BLaER1 (cell line): ENCODE results near the gene RNF19B.
A peak's percentile ranks its signal among the peaks of the same experiment; 100 is the strongest.

Experiments
- H3K27ac ChIP-seq: shearing (Covaris generic); formaldehyde crosslinking; 2 replicates; pipeline ENCODE4 v1.8.1; 2022
- H3K27me3 ChIP-seq: shearing (Covaris generic); formaldehyde crosslinking; 2 replicates; pipeline ENCODE4 v1.8.1; 2022
- H3K36me3 ChIP-seq: shearing (Covaris generic); formaldehyde crosslinking; 2 replicates; pipeline ENCODE4 v1.8.1; 2022
- H3K4me1 ChIP-seq: shearing (Covaris generic); formaldehyde crosslinking; 2 replicates; pipeline ENCODE4 v1.8.1; 2022
- H3K4me2 ChIP-seq: shearing (Covaris generic); formaldehyde crosslinking; 2 replicates; pipeline ENCODE4 v1.8.1; 2022
- H3K4me3 ChIP-seq: shearing (Covaris generic); formaldehyde crosslinking; 2 replicates; pipeline ENCODE4 v1.8.1; 2022
- H3K9ac ChIP-seq: shearing (Covaris generic); formaldehyde crosslinking; 2 replicates; pipeline ENCODE4 v1.8.1; 2022
- H3K9me3 ChIP-seq: shearing (Covaris generic); formaldehyde crosslinking; 2 replicates; pipeline ENCODE4 v1.8.1; 2022
- H4K20me1 ChIP-seq: shearing (Covaris generic); formaldehyde crosslinking; 2 replicates; pipeline ENCODE4 v1.8.1; 2022
- Cebpa-rat ChIP-seq: shearing (Covaris generic); IDR thresholded peaks from 2 replicates; pipeline ENCODE4 v1.8.1; 2022

Gene RNF19B

DNA sequence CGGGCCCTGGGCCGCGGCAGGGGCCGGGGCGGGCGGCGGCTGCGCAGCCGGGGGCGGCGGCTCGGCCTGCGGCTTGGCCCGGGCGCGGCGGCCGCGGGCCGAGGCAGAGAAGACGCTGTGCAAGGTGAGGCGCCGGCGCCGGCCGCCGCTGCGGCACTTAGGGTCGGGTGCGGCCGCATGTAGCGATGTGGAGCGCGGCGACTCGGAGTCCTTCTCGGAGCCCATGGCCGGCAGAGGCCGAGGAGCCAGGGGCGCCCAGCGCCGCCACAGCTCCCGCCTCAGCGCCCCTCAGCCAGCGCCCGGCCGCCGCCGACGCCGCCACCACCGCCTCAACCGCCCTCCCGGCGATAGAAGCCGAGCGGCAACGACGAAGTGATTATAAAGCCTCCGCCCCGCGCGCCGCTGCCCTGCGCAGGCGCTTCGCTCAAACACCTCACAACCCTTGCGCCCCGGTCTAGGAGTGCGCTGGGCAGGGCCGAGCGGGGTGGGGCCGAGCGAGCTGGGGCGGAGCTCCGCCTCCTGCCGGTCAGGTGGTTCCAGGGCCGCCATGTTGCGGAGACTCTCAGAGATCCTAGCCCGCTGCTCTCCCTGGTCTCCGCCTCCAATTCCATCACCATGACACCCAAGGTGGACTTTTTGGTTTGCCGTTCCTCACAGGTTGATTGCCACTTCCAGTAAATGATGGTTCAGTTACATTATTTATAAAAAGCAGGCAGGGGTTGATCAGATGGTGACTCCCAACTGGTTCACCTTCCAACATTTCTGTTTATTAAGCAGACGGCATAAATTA, at the start of gene RNF19B:
Gene RNF19B (minus strand): TSS at position 349 of the 790 bp plus-strand sequence. CDS start 124 bp downstream, at position 225.
- peaks cover 28% of the 10 kb centered on the region for H4K20me1 ChIP-seq
- H3K36me3 ChIP-seq, result no peaks in the 10 kb centered on the region
- H3K27me3 ChIP-seq, result no peaks in the 10 kb centered on the region
- peak within 1 kb of the TSS; percentile 82 for H3K27ac ChIP-seq
- H3K4me2 ChIP-seq, result peak within 1 kb of the TSS; percentile 98
- H3K4me3 ChIP-seq, result peak within 1 kb of the TSS; percentile 93
- H3K4me1 ChIP-seq, result peaks cover 37% of the 10 kb centered on the region
- H3K9me3 ChIP-seq, result no peaks in the 10 kb centered on the region
- TF ChIP-seq Cebpa-rat, result no peak
- H3K9ac ChIP-seq, result peak within 1 kb of the TSS; percentile 85

GRCh38 chr1:33013791-33014190, 49.2 kb upstream of the RNF19B start:
- no peak overlapping the region for H3K4me2 ChIP-seq
- H3K36me3 ChIP-seq, result peaks cover 100% of the 10 kb centered on the region
- H3K4me3 ChIP-seq, result no peak overlapping the region
- no peak overlapping the region for H3K27ac ChIP-seq
- H3K9ac ChIP-seq, result no peak overlapping the region
- TF ChIP-seq Cebpa-rat, result no peak
- H3K9me3 ChIP-seq, result no peaks in the 10 kb centered on the region
- H3K4me1 ChIP-seq, result no peaks in the 10 kb centered on the region
- H3K27me3 ChIP-seq, result no peaks in the 10 kb centered on the region
- H4K20me1 ChIP-seq, result peaks cover 32% of the 10 kb centered on the region; the same call in 1 of the 2 replicates

GRCh38 chr1:33012165-33012564, 47.6 kb upstream of the RNF19B start:
- Histone ChIP-seq H3K4me3 (no peak overlapping the region), H3K36me3 (peaks cover 100% of the 10 kb centered on the region), H4K20me1 (peaks cover 16% of the 10 kb centered on the region; the same call in 1 of the 2 replicates), H3K4me1 (no peaks in the 10 kb centered on the region), H3K9ac (no peak overlapping the region), H3K27me3 (no peaks in the 10 kb centered on the region), H3K27ac (no peak overlapping the region), H3K9me3 (no peaks in the 10 kb centered on the region), H3K4me2 (no peak overlapping the region)
- no peak for TF ChIP-seq Cebpa-rat

GRCh38 chr1:33010932-33011731, 46.5 kb upstream of the RNF19B start:
- H3K4me3 ChIP-seq, result no peak overlapping the region
- no peak overlapping the region for H3K9ac ChIP-seq
- no peak overlapping the region for H3K27ac ChIP-seq
- H3K36me3 ChIP-seq, result peaks cover 100% of the 10 kb centered on the region
- H3K27me3 ChIP-seq, result no peaks in the 10 kb centered on the region
- H3K4me2 ChIP-seq, result no peak overlapping the region
- no peak for TF ChIP-seq Cebpa-rat
- H3K9me3 ChIP-seq, result no peaks in the 10 kb centered on the region
- H3K4me1 ChIP-seq, result no peaks in the 10 kb centered on the region
- peaks cover 16% of the 10 kb centered on the region; the same call in 1 of the 2 replicates for H4K20me1 ChIP-seq

DNA sequence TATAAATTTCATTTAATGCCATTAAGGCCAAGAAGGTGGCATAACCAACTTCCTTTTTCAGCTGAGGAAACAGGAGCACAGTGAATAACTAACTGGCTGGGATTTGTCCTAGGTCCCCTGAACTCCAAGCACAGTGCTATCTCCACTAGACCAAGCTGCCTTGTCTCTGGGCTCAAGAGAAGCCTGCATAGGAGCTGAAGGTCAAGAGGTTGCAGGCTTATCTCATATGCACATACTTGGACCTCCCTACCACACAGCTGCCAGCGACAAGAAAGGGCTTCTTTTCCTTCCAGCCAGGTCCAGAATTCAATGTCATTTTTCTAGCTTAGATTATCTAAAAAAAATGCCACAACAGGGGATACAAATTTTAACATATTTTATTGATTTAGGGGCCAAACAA, 45.0 kb upstream of the RNF19B start:
- H3K27ac ChIP-seq, result no peak overlapping the region

GRCh38 chr1:33008051-33008914, 43.7 kb upstream of the RNF19B start:
- Histone ChIP-seq H3K4me2 (no peak overlapping the region), H3K36me3 (peaks cover 81% of the 10 kb centered on the region), H3K4me1 (no peaks in the 10 kb centered on the region)

More for the DNA sequence above, 45.0 kb upstream of the RNF19B start:
- no peak overlapping the region for H3K4me3 ChIP-seq
- H3K27me3 ChIP-seq, result no peaks in the 10 kb centered on the region
- 0 out of 2 replicates have a peak, but pooled peaks cover 7% of the 10 kb centered on the region for H4K20me1 ChIP-seq
- no peak overlapping the region for H3K9ac ChIP-seq
- TF ChIP-seq Cebpa-rat, result no peak
- H3K9me3 ChIP-seq, result no peaks in the 10 kb centered on the region
- H3K4me2 ChIP-seq, result no peak overlapping the region
- no peaks in the 10 kb centered on the region for H3K4me1 ChIP-seq
- peaks cover 94% of the 10 kb centered on the region for H3K36me3 ChIP-seq

GRCh38 chr1:33007190-33008050, 42.8 kb upstream of the RNF19B start:
- H3K4me1 ChIP-seq, result no peaks in the 10 kb centered on the region
- no peaks in the 10 kb centered on the region for H3K27me3 ChIP-seq
- no peak overlapping the region for H3K4me3 ChIP-seq
- no peak overlapping the region for H3K4me2 ChIP-seq
- H4K20me1 ChIP-seq, result no peaks in the 10 kb centered on the region
- H3K27ac ChIP-seq, result no peak overlapping the region
- H3K36me3 ChIP-seq, result peaks cover 77% of the 10 kb centered on the region
- no peak for TF ChIP-seq Cebpa-rat
- no peak overlapping the region for H3K9ac ChIP-seq
- no peaks in the 10 kb centered on the region for H3K9me3 ChIP-seq

More at GRCh38 chr1:33008051-33008914, 43.7 kb upstream of the RNF19B start:
- H3K4me3 ChIP-seq, result no peak overlapping the region
- H3K9me3 ChIP-seq, result no peaks in the 10 kb centered on the region
- no peaks in the 10 kb centered on the region for H3K27me3 ChIP-seq
- no peak overlapping the region for H3K27ac ChIP-seq
- H3K9ac ChIP-seq, result no peak overlapping the region
- TF ChIP-seq Cebpa-rat, result no peak
- no peaks in the 10 kb centered on the region for H4K20me1 ChIP-seq

- Histone ChIP-seq H3K9ac (no peak overlapping the region), H3K4me1 (no peaks in the 10 kb centered on the region), H3K27ac (no peak overlapping the region), H3K36me3 (peaks cover 66% of the 10 kb centered on the region), H4K20me1 (no peaks in the 10 kb centered on the region), H3K4me2 (no peak overlapping the region), H3K9me3 (no peaks in the 10 kb centered on the region), H3K27me3 (no peaks in the 10 kb centered on the region), H3K4me3 (no peak overlapping the region)
- no peak for TF ChIP-seq Cebpa-rat
Measured at GRCh38 chr1:33005838-33006421, 41.3 kb upstream of the RNF19B start.
